ENCODE measurements around the gene UIMC1. TPM values are rescaled to one million over a fixed set of nuclear protein-coding genes. Genes with fewer than 3 reads are reported as not detected.
"Not testable (repeated sequence)": the region's sequence is repeated elsewhere in the genome, so short reads cannot be mapped to it uniquely, and the experiment has no call there.

UIMC1 gene
- total RNA-seq, 1 donor, result 73.8 TPM

- Histone ChIP-seq H3K9me3 (ENCODE audit: low read depth, low read length) (no peaks in the 10 kb centered on the region), H3K4me1 (ENCODE audit: insufficient read depth, low read length) (peaks cover 70% of the 10 kb centered on the region), H3K4me3 (ENCODE audit: low read length) (no peak overlapping the region), H3K27me3 (ENCODE audit: insufficient read depth, low read length) (no peaks in the 10 kb centered on the region)
Observed at GRCh38 chr5:176994460-176995121, 12.0 kb downstream of the UIMC1 start.

GRCh38 chr5:176993081-176993480 is 13.5 kb downstream of the UIMC1 start:
- not testable (repeated sequence) for H3K9me3 ChIP-seq (ENCODE audit: low read depth, low read length); H3K27me3 ChIP-seq (ENCODE audit: insufficient read depth, low read length); H3K4me3 ChIP-seq (ENCODE audit: low read length)
- H3K4me1 ChIP-seq (ENCODE audit: insufficient read depth, low read length), result peaks cover 63% of the 10 kb centered on the region

DNA sequence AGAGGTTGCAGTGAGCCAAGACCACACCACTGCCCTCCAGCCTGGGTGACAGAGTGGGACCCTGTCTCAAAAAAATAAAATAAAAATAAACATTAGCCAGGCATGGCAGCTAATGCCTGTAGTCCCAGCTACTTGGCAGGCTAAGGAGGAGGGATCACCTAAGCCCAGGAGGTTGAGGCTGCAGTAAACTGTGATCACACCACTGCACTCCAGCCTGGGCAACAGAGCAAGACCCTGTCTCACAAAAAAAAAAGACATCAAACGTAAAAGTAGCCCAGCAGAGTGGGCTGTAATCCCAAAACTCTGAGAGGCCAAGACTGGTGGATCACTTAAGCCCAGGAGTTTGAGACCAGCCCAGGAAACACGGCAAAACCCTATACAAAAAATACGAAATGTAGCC is 19.0 kb downstream of the UIMC1 start:
- H3K9me3 ChIP-seq (ENCODE audit: low read depth, low read length), result no peaks in the 10 kb centered on the region
- H3K27me3 ChIP-seq (ENCODE audit: insufficient read depth, low read length), result no peaks in the 10 kb centered on the region
- H3K4me3 ChIP-seq (ENCODE audit: low read length), result no peak overlapping the region
- H3K4me1 ChIP-seq (ENCODE audit: insufficient read depth, low read length), result peaks cover 29% of the 10 kb centered on the region

DNA sequence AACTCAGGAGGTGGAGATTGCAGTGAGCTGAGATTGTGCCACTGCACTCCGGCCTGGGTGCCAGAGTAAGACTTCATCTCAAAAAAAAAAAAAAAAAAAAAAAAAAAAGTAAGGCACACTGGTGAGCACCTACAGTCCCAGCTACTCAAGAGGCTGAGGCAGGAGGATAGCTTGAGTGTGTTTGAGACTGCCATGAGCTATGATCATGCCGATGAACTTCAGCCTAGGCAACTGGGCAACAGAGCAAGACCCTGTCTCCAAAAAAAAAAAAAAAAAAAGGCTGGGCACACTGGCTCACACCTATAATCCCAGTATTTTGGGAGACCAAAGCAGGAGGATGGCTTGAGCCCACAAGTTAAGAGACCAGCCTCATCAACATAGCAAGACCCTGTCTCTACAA is 20.3 kb downstream of the UIMC1 start:
- Histone ChIP-seq H3K4me1 (ENCODE audit: insufficient read depth, low read length) (peaks cover 21% of the 10 kb centered on the region), H3K4me3 (ENCODE audit: low read length) (no peak overlapping the region), H3K27me3 (ENCODE audit: insufficient read depth, low read length) (no peaks in the 10 kb centered on the region), H3K9me3 (ENCODE audit: low read depth, low read length) (no peaks in the 10 kb centered on the region)

DNA sequence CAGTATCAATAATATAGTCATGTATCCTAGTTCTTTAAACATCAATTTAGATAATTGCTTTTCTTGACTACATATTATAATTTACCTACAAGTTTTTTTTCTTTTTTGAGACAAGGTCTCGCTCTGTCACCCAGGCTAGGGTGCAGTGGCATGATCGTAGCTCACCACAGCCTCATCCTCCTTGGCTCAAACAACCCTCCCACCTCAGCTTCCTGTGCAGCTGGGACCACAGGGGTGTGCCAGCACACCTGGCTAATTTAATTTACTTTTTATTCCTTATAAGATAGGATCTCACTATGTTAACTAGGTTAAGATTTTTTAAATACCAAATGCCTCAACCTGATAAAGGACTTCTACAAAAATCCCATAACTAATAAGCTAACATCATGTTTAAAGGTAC is 21.1 kb downstream of the UIMC1 start:
- no peak overlapping the region for H3K4me3 ChIP-seq (ENCODE audit: low read length)

GRCh38 chr5:176984176-176984575 is 22.4 kb downstream of the UIMC1 start:
- peaks cover 21% of the 10 kb centered on the region for H3K4me1 ChIP-seq (ENCODE audit: insufficient read depth, low read length)
- H3K4me3 ChIP-seq (ENCODE audit: low read length); H3K9me3 ChIP-seq (ENCODE audit: low read depth, low read length); H3K27me3 ChIP-seq (ENCODE audit: insufficient read depth, low read length): not testable (repeated sequence)

More for the DNA sequence above, 21.1 kb downstream of the UIMC1 start:
- no peaks in the 10 kb centered on the region for H3K27me3 ChIP-seq (ENCODE audit: insufficient read depth, low read length)
- H3K9me3 ChIP-seq (ENCODE audit: low read depth, low read length), result no peaks in the 10 kb centered on the region
- peaks cover 21% of the 10 kb centered on the region for H3K4me1 ChIP-seq (ENCODE audit: insufficient read depth, low read length)

- H3K4me3 ChIP-seq (ENCODE audit: low read length); H3K27me3 ChIP-seq (ENCODE audit: insufficient read depth, low read length); H3K9me3 ChIP-seq (ENCODE audit: low read depth, low read length): not testable (repeated sequence)
- peaks cover 21% of the 10 kb centered on the region for H3K4me1 ChIP-seq (ENCODE audit: insufficient read depth, low read length)
Observed at GRCh38 chr5:176983593-176983992, 23.0 kb downstream of the UIMC1 start.

- not testable (repeated sequence) for H3K9me3 ChIP-seq (ENCODE audit: low read depth, low read length); H3K27me3 ChIP-seq (ENCODE audit: insufficient read depth, low read length); H3K4me3 ChIP-seq (ENCODE audit: low read length)
- H3K4me1 ChIP-seq (ENCODE audit: insufficient read depth, low read length), result peaks cover 21% of the 10 kb centered on the region
Observed at GRCh38 chr5:176983112-176983511, 23.5 kb downstream of the UIMC1 start.

GRCh38 chr5:176980818-176981217 is 25.8 kb downstream of the UIMC1 start:
- no peak overlapping the region for H3K4me3 ChIP-seq (ENCODE audit: low read length)
- H3K9me3 ChIP-seq (ENCODE audit: low read depth, low read length), result no peaks in the 10 kb centered on the region
- H3K27me3 ChIP-seq (ENCODE audit: insufficient read depth, low read length), result no peaks in the 10 kb centered on the region
- H3K4me1 ChIP-seq (ENCODE audit: insufficient read depth, low read length), result peaks cover 8% of the 10 kb centered on the region

- no peaks in the 10 kb centered on the region for H3K27me3 ChIP-seq (ENCODE audit: insufficient read depth, low read length)
- no peaks in the 10 kb centered on the region for H3K9me3 ChIP-seq (ENCODE audit: low read depth, low read length)
- H3K4me1 ChIP-seq (ENCODE audit: insufficient read depth, low read length), result no peaks in the 10 kb centered on the region
- no peak overlapping the region for H3K4me3 ChIP-seq (ENCODE audit: low read length)
Observed at GRCh38 chr5:176979669-176980068, 26.9 kb downstream of the UIMC1 start.

DNA sequence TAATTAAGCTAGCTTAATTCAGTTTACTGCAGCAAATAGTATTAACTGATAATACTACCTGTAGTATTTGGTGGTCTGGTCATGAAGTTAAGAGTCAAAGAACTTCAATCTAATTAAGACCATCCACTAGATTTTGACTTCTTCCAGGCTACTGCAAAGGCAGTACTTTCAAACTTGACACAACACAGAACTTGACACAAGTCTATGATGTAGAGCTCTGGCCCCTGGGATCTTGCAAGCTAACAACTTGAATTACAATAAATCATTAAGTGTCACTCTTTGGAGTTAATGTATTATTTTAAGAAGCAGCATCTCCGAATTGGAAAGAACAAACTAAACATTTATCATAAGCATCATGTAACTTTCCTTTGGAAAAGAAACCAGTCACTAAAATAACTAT is 40.9 kb downstream of the UIMC1 start:
- H3K4me1 ChIP-seq (ENCODE audit: insufficient read depth, low read length), result no peaks in the 10 kb centered on the region
- H3K4me3 ChIP-seq (ENCODE audit: low read length), result no peak overlapping the region
- H3K27me3 ChIP-seq (ENCODE audit: insufficient read depth, low read length), result no peaks in the 10 kb centered on the region
- H3K9me3 ChIP-seq (ENCODE audit: low read depth, low read length), result no peaks in the 10 kb centered on the region

DNA sequence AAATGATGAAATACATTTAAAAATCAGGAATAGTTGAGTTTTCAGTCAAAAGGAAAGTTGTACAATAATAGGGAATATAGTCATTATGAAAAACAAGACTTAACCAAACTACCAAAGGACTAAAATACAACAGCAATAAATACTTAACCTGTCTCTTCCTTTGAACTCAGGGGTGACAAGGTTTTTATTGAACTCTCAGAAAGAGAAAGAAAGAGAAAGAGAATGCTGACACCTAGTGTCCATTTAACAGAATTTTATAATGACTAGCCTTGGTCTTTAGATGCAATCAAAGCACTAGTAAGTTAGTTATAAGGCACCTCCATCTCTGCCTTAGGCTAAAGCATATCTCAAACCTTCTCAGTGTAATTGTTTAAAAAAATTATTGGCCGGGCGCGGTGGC is 47.5 kb downstream of the UIMC1 start:
- Histone ChIP-seq H3K4me1 (ENCODE audit: insufficient read depth, low read length) (no peaks in the 10 kb centered on the region), H3K9me3 (ENCODE audit: low read depth, low read length) (no peaks in the 10 kb centered on the region), H3K4me3 (ENCODE audit: low read length) (no peak overlapping the region), H3K27me3 (ENCODE audit: insufficient read depth, low read length) (no peaks in the 10 kb centered on the region)

GRCh38 chr5:176956756-176957155 is 49.8 kb downstream of the UIMC1 start:
- no peak overlapping the region for H3K4me3 ChIP-seq (ENCODE audit: low read length)
- no peaks in the 10 kb centered on the region for H3K9me3 ChIP-seq (ENCODE audit: low read depth, low read length)
- no peaks in the 10 kb centered on the region for H3K27me3 ChIP-seq (ENCODE audit: insufficient read depth, low read length)
- no peaks in the 10 kb centered on the region for H3K4me1 ChIP-seq (ENCODE audit: insufficient read depth, low read length)

- H3K27me3 ChIP-seq (ENCODE audit: insufficient read depth, low read length), result no peaks in the 10 kb centered on the region
Observed at GRCh38 chr5:176955895-176956294, 50.7 kb downstream of the UIMC1 start.

DNA sequence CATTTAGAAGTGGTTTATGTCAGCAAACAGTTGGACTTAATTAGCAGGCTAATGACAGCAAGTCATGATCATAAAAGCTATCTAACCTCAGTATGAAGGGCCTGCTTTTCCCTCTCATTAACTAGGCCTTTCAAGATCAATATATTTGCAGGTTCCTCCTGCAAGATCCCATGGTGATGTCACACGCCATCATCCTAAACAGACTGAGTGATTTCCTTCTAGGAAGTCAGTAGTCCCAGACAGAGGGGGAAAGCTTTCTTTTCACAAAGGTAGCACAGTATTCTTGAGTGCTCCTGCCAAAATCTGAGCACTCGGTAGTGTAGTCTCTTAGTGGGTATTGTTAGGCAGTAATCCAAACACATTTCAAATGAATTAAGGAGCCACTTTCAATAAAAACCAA is 52.5 kb downstream of the UIMC1 start:
- H3K9me3 ChIP-seq (ENCODE audit: low read depth, low read length), result no peaks in the 10 kb centered on the region
- H3K4me3 ChIP-seq (ENCODE audit: low read length), result no peak overlapping the region
- no peaks in the 10 kb centered on the region for H3K4me1 ChIP-seq (ENCODE audit: insufficient read depth, low read length)
- H3K27me3 ChIP-seq (ENCODE audit: insufficient read depth, low read length), result no peaks in the 10 kb centered on the region

More at GRCh38 chr5:176955895-176956294, 50.7 kb downstream of the UIMC1 start:
- Histone ChIP-seq H3K9me3 (ENCODE audit: low read depth, low read length) (no peaks in the 10 kb centered on the region), H3K4me1 (ENCODE audit: insufficient read depth, low read length) (no peaks in the 10 kb centered on the region), H3K4me3 (ENCODE audit: low read length) (no peak overlapping the region)

DNA sequence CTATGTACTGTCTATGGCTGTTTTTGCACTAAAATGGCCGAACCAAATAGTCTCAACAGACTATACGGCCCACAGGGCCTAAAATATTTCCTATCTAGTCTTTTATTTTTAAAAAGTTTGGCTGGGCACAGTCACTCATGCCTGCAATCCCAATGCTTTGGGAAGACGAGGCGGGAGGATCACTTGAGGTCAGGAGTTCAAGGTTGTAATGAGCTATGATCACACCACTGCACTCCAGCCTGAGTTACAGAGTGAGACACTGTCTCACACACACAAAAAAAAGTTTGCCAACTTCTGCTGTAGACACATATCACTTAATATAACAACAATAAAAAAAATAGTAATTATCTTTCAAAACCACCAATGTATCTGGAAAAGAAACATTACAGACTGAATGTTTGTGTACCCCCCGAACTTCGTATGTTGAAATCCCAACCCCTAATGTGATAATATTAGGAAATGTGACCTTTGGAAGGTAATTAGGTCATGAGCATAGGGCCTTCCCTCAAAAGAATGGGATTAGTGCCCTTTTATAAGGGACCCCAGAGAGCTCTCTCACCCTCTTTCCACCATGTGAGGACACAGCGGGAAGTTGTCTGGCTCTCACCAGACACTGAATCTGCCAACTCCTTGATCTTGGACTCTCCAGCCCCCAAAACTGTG is 53.9 kb downstream of the UIMC1 start:
- Histone ChIP-seq H3K4me1 (ENCODE audit: insufficient read depth, low read length) (no peaks in the 10 kb centered on the region), H3K4me3 (ENCODE audit: low read length) (no peak overlapping the region), H3K27me3 (ENCODE audit: insufficient read depth, low read length) (no peaks in the 10 kb centered on the region), H3K9me3 (ENCODE audit: low read depth, low read length) (no peaks in the 10 kb centered on the region)
